Astrocyte (in vitro differentiated cells and primary cell): Measurements from ENCODE around the gene CRYL1.

ENCODE experiments used
- CTCF ChIP-seq: IDR thresholded peaks from 2 replicates; pipeline ENCODE4 v1.5.1; 2011; ENCODE audit warnings: low read depth, mild to moderate bottlenecking, inconsistent platforms, low read length, moderate library complexity; ENCODE audit not compliant: insufficient read depth
- EZH2 ChIP-seq: IDR thresholded peaks from 2 replicates; pipeline ENCODE4 v1.6.1; 2012; ENCODE audit warnings: mild to moderate bottlenecking, low read length, inconsistent platforms; ENCODE audit not compliant: insufficient read depth

- TF ChIP-seq CTCF (no peak), EZH2 (no peak)
These were observed 10.8 kb downstream of the CRYL1 start for GRCh38 chr13:20514866-20515265.
